GM19463 (cell line): ENCODE measurements around the gene NME7.

Experiments used
- ATAC-seq: cut with Tn5 transposase; IDR thresholded peaks from one replicate; pipeline ENCODE4 v1.9.1; 2021; ENCODE audit warnings: mild to moderate bottlenecking, moderate library complexity; ENCODE audit not compliant: unreplicated experiment

NME7 gene

GRCh38 chr1:169108863-169109560 lies 258.6 kb downstream of the NME7 start:
- ATAC-seq = no peak

GRCh38 chr1:169108223-169108622 lies 259.4 kb downstream of the NME7 start:
- no peak for ATAC-seq

- ATAC-seq = no peak
Measured at GRCh38 chr1:169107603-169108208, 259.9 kb downstream of the NME7 start.

GRCh38 chr1:169106921-169107602 lies 260.5 kb downstream of the NME7 start:
- ATAC-seq = no peak

- peak; percentile 77 for ATAC-seq
Measured at GRCh38 chr1:169106095-169106920, 261.3 kb downstream of the NME7 start, which contains the start of gene ATP1B1. Gene ATP1B1, plus strand, starts transcription at chr1:169106690. Its CDS starts 140 bp downstream, at chr1:169106830.

- ATAC-seq = peak; percentile 34
Measured at GRCh38 chr1:169105434-169106094, 262.0 kb downstream of the NME7 start.

- no peak for ATAC-seq
Measured at GRCh38 chr1:169105087-169105433, 262.5 kb downstream of the NME7 start.

- no peak for ATAC-seq
Measured at GRCh38 chr1:169103480-169103893, 264.1 kb downstream of the NME7 start.

- no peak for ATAC-seq
Measured at GRCh38 chr1:169103002-169103401, 264.6 kb downstream of the NME7 start.

GRCh38 chr1:169102567-169102966 lies 265.0 kb downstream of the NME7 start:
- no peak for ATAC-seq

GRCh38 chr1:169100651-169101088 lies 266.9 kb downstream of the NME7 start:
- ATAC-seq = no peak

- no peak for ATAC-seq
Measured at GRCh38 chr1:169100208-169100607, 267.4 kb downstream of the NME7 start.

- ATAC-seq = no peak
Measured at GRCh38 chr1:169099561-169099960, 268.0 kb downstream of the NME7 start.

- ATAC-seq = no peak
Measured at GRCh38 chr1:169098380-169098779, 269.2 kb downstream of the NME7 start.

- no peak for ATAC-seq
Measured at GRCh38 chr1:169094897-169095569, 272.6 kb downstream of the NME7 start.

- no peak for ATAC-seq
Measured at GRCh38 chr1:169092399-169092798, 275.2 kb downstream of the NME7 start.

- peak; percentile 77 for ATAC-seq
Measured at GRCh38 chr1:169091480-169091941, 276.1 kb downstream of the NME7 start.

- peak; percentile 53 for ATAC-seq
Measured at GRCh38 chr1:169090900-169091311, 276.7 kb downstream of the NME7 start.

- no peak for ATAC-seq
Measured at GRCh38 chr1:169090308-169090899, 277.2 kb downstream of the NME7 start.
